ENCODE results near the gene PARD6B. TPM values are rescaled to one million over a fixed set of nuclear protein-coding genes. Genes with fewer than 3 reads are reported as not detected.

Gene PARD6B
- total and polyA plus RNA-seq, 2 of the 13 experiments (the other 11 are each of a cell fraction or from before 2014, with no cell fraction given) = 6.9 to 22.2 TPM

- peak; percentile 88; the same call in 1 of the 2 replicates for TF ChIP-seq ZNF232 (CRISPR knock-in tag; IDR thresholded peaks at IDR 0.05; ENCODE audit: borderline replicate concordance)
- TF ChIP-seq ZSCAN25 (CRISPR knock-in tag; IDR thresholded peaks at IDR 0.05) = 0 out of 2 replicates have a peak, but pooled peaks have one; percentile 3
- peak; percentile 88 for TF ChIP-seq HDAC1 (CRISPR knock-in tag; IDR thresholded peaks at IDR 0.05)
- no peak for TF ChIP-seq ZBTB44 (CRISPR knock-in tag; IDR thresholded peaks at IDR 0.05)
- TF ChIP-seq ZNF768 (CRISPR knock-in tag; IDR thresholded peaks at IDR 0.05) = peak; percentile 37; the same call in 1 of the 2 replicates
- no peak for TF ChIP-seq SCMH1 (CRISPR knock-in tag; IDR thresholded peaks at IDR 0.05; ENCODE audit: borderline replicate concordance)
- TF ChIP-seq ZNF780A (CRISPR knock-in tag; IDR thresholded peaks at IDR 0.05) = no peak
- peak; percentile 59 for TF ChIP-seq ZNF792 (CRISPR knock-in tag; IDR thresholded peaks at IDR 0.05)
- TF ChIP-seq U2AF2 (IDR thresholded peaks at IDR 0.05; ENCODE audit: low read depth, low read length) = peak; percentile 6; the same call in 1 of the 2 replicates
- TF ChIP-seq ZNF775 (CRISPR knock-in tag; IDR thresholded peaks at IDR 0.05; ENCODE audit: borderline replicate concordance) = 0 out of 2 replicates have a peak, but pooled peaks have one; percentile 67
- TF ChIP-seq PREB (CRISPR knock-in tag; IDR thresholded peaks at IDR 0.05) = 0 out of 2 replicates have a peak, but pooled peaks have one; percentile 6
- no peak for TF ChIP-seq CBX2 (IDR thresholded peaks at IDR 0.05; ENCODE audit: low read depth, low read length)
- TF ChIP-seq CBX2 (CRISPR knock-in tag; IDR thresholded peaks at IDR 0.05; ENCODE audit: low read depth) = no peak
- peak; percentile 19; the same call in 1 of the 2 replicates for TF ChIP-seq RXRA (CRISPR knock-in tag; IDR thresholded peaks at IDR 0.05)
- TF ChIP-seq NKX3-1 (CRISPR knock-in tag; IDR thresholded peaks at IDR 0.05) = 0 out of 2 replicates have a peak, but pooled peaks have one; percentile 52
- TF ChIP-seq ZNF280D (CRISPR knock-in tag; IDR thresholded peaks at IDR 0.05) = peak; percentile 63; the same call in 1 of the 2 replicates
- TF ChIP-seq CREM (IDR thresholded peaks at IDR 0.05) = peak; percentile 16; the same call in 1 of the 2 replicates
- TF ChIP-seq CREM (CRISPR knock-in tag; IDR thresholded peaks at IDR 0.05) = no peak
- no peak for TF ChIP-seq NR2F6 (IDR thresholded peaks at IDR 0.05)
- no peak for TF ChIP-seq NR2F6 (CRISPR knock-in tag; IDR thresholded peaks at IDR 0.05)
- peak; percentile 49; the same call in 1 of the 2 replicates for TF ChIP-seq ZNF891 (CRISPR knock-in tag; IDR thresholded peaks at IDR 0.05)
- no peak for TF ChIP-seq DR1 (CRISPR knock-in tag; IDR thresholded peaks at IDR 0.05)
- no peak; the same call in 1 of the 2 replicates for TF ChIP-seq ATF5 (CRISPR knock-in tag; IDR thresholded peaks at IDR 0.05; ENCODE audit: low read depth)
- TF ChIP-seq, protein P1, sequence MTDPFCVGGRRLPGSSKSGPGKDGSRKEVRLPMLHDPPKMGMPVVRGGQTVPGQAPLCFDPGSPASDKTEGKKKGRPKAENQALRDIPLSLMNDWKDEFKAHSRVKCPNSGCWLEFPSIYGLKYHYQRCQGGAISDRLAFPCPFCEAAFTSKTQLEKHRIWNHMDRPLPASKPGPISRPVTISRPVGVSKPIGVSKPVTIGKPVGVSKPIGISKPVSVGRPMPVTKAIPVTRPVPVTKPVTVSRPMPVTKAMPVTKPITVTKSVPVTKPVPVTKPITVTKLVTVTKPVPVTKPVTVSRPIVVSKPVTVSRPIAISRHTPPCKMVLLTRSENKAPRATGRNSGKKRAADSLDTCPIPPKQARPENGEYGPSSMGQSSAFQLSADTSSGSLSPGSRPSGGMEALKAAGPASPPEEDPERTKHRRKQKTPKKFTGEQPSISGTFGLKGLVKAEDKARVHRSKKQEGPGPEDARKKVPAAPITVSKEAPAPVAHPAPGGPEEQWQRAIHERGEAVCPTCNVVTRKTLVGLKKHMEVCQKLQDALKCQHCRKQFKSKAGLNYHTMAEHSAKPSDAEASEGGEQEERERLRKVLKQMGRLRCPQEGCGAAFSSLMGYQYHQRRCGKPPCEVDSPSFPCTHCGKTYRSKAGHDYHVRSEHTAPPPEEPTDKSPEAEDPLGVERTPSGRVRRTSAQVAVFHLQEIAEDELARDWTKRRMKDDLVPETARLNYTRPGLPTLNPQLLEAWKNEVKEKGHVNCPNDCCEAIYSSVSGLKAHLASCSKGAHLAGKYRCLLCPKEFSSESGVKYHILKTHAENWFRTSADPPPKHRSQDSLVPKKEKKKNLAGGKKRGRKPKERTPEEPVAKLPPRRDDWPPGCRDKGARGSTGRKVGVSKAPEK (CRISPR knock-in tag; IDR thresholded peaks at IDR 0.05; ENCODE audit: borderline replicate concordance) = peak; percentile 73; the same call in 1 of the 2 replicates
Measured at GRCh38 chr20:50730765-50731054, 670 bp upstream of the PARD6B start (continued).

Measured in HepG2 (cell line).